GM19240 (cell line): ENCODE measurements around the gene TMBIM1.

Experiments
- DNase-seq: peaks from one replicate; pipeline ENCODE4 v3.0.0; 2011; ENCODE audit warnings: low spot score; ENCODE audit not compliant: insufficient read length

The TMBIM1 gene

DNA sequence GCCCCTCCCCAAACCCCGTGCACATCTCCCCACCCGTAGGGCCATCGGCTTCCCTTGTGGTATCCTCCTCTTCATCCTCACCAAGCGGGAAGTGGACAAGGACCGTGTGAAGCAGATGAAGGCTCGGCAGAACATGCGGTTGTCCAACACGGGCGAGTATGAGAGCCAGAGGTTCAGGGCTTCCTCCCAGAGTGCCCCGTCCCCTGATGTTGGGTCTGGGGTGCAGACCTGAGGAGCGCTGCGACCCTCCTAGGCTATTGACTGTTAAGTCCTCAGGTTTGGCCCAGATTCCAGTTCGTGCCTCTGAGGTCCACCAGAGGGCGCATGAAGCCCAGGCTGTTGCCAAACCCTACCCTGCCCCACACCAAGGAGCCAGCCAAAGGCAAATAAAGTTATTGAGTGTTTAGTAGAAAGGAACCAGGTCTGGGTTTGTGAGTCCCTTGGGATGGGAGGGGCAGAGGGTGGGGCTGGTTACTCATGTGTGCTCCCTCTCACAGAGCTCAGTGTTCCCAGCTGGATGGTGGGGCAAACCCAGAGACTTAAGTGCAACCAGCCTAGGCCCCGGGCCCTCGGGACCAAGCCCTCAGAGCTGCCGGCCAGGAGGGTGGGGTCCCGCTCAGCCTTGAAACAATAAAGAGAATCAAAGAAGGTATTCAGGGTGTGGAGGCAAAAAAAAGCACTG is 19.6 kb downstream of the TMBIM1 start:
- peak; percentile 80 for DNase-seq

DNA sequence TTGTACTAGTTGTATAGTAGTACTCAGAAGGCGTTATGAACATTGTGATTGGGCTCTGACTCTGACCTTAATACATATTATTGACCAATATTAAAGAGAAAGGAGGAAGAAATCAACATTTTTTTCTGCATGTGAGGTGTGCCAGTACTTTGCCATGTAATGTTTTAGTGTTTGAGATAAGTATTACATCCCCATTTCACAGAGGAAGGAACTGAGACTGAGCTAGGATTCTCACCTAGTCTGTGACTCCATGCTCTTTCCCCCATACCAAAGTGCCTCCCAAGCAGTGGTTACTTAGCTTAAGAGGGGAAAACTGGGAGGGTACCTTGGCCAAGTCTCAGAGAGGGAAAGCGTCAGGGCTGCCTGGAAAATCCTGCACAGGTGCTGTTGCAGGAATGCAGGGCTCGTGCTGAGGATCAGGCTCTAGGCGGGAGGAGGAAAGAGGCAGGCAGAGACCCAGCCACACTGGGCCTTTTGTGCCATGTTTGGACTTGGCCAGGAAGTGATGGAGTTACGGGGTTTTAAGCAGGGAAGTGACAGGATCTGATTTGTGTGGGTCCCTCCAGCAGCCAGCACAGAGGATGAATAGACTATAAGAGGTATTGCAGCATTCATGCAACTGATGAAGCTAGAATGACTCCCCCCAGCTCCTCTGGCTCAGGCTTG is 20.3 kb downstream of the TMBIM1 start:
- no peak for DNase-seq

DNA sequence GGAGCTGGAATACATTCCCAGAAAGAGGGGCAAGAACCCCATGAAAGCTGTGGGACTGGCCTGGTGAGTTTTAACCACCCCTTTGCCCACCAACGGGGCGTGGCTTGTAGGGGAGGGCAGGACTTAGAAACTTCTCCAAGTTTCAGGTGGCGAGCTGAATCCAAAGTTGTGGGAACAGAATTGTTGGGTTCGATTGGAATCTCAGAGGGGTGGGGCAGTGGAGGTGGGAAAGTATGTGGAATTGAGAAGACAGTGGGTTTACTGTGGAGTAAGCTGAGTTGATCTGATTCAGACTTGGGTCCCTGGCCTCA is 20.9 kb downstream of the TMBIM1 start:
- no peak for DNase-seq

DNA sequence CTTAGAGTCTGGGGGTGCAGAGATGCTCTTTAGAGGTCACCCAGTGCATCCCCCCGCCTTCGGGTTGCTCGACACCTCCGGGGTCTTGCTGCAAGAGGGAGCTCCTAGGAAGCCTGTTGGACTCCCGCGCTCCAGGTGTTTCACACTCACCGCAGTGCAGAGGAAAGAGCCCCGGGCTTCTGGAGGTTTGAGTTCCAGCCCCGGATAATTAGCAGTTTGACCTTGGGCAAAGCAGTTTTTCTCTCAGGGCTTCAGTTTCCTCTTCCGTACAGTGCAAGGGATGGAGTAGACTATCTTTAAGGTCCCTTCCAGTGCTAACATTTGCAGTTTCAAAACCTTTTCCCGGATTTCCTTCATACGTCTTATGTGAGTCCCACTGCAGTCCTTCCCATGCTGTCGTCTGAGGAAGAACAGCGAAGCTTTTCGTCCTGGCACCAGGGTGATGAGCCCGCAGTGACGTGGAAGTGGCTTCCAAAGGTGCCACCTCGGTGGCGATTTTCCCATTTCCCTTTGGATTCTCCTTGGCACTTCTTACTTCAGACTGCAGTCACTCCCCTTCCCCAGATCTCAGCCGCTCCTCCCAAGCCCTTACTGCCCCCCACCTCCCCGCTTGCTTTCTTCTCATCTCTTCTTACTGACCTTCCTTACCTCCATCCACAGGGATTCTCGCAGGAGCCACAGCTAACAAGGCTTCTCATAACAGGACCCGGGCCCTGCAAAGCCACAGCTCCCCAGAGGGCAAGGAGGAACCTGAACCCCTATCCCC is 21.4 kb downstream of the TMBIM1 start:
- DNase-seq = no peak

DNA sequence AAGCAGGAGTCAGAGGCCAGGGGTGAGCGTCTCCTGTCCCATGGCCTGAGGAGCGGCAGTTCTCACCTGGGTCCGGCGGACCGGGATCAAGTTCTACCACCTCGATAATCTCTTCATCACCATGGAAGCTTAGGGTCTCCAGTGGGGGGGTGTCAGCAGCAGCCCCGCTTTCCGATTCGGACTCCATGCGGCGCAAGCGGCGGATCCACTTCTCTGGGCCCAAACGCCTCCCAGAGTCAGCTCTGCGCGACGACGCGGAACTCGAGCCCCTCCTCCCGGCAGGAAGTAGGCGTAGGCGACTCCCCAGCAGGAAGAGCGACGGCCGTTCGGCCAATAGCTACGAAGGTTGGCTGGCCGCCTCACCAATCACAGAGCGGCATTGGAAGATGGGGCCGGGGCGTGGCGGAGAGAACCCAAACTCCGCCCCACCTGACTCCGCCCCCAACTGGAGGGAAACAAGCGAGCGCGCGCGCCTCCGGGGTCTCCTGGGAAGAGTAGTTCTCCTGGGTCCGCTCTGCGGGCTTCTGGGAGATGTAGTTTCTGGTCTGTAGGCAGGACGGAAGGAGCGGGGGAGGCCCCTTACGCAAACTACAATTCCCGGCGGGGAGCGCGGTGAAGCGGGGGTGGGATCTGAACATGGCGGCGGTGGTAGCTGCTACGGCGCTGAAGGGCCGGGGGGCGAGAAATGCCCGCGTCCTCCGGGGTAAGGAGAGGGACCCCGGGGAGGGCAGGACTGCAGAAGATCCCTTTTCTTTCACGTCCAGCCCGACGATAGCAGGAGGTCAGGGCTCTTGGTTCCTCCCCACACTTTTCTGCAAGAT is 22.2 kb downstream of the TMBIM1 start, which contains the start of the genes AAMP and PNKD:
TSS of gene AAMP (minus strand) at position 238 of the 821 bp plus-strand sequence. CDS start at position 187, 51 bp downstream.
TSS of gene PNKD (plus strand) at position 620 of the 821 bp plus-strand sequence. CDS start at position 637, 17 bp downstream.
- DNase-seq = peak; percentile 99

DNA sequence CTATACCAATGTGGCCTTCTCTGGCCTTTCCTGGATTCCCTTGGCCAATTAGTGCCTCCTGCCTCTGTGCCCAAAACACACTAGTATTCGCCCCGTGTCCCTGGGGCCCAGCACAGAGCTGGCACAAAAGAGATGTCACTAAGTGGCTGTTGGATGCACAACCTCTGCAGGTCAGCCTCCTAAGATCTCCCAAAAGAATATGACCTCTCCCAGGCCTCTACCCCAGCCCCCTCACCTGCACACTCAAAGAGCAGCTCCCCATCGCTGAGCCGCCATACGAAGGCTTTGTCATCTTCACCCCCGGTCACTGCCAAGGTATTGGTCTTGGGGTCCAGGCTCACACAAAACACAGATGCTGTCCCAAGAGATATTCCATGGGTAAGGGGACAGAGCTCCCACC is 25.0 kb downstream of the TMBIM1 start:
- DNase-seq = no peak

DNA sequence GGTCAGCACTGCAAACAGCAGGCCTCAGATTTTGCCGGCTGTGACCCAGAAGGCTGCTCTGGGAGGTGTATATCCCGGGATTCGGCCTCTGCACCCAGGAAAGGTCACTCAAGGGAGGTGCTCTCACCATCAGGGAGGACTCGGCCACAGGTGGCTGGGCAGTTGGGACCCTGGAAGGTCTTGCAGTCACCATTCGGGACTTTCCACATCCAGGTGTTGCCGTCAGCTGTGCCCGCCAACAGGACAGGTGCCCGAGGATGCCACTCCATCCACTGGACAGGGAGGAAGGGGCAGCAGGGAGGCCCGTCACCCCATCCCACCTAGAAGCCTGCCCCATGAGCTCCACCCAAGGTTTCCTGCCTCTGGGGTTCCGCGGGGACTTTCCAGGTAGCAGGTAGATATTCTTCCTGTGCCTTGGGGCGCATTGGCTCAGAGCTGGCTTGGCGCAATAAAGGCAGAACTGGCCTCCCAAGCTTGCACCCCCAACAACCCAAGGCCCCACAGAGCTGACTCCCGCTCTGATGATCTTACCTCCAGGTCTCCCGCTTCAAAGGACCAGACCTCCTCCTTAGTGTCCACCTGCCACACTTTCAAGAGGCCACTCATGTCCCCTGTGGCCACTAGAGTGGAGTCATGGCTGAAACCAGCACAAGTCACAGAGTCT is 25.9 kb downstream of the TMBIM1 start:
- no peak for DNase-seq

DNA sequence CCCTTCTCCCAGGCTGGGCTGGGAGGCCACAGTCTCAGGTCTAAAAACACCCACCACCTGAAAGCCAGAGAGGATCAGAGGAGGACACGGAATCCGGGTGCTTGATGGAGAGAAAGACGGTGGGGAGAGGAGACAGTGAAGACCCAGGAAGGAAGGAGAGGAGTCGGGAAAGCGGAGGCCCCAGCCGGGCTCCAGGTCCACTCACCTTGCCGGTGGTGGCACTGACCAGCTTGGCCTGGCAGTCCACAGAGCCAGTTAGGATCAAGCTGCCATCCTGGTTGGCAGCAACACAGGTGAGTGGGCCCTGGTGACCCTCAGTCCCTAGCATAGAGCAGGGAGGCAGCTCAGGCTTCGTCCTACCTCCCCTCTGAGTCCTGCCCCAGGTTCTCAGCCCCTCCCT is 26.7 kb downstream of the TMBIM1 start:
- DNase-seq = no peak

DNA sequence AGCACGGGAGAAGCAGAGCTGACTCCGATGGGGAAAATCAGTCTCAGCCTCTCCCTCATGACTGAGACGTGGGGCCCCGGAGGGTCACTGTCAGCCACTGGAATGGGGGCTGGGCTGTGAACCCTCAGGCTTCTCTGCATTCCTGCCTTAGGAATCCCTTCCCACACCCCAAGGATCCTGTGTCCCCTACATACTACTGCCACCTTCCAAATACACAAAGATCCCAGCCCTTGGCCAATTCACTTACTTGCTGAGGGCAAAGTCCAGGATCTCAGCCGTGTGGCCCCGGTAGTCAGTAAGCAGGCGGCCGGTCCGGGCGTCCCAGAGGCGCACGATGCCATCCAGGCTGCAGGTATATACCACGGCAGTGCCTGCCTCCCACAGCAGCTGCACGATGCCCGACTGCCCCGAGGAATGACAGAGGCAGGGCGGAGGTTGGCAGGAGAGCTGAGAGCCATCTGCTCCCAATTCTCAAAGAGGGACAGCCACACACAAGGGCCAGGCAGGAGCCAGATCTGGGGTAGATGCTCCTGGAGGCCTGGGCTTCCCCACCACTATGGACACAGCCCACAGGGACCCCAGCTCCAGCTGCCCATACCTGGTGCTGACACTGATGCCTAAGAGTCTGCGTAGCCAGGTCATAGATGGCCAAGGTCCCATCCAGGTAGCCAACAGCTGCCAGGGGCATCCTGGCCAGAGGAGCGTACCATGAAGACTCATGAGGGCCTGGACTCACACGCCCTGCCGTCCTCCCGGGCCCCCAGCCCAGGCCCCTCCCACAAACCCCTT is 27.3 kb downstream of the TMBIM1 start:
- no peak for DNase-seq

DNA sequence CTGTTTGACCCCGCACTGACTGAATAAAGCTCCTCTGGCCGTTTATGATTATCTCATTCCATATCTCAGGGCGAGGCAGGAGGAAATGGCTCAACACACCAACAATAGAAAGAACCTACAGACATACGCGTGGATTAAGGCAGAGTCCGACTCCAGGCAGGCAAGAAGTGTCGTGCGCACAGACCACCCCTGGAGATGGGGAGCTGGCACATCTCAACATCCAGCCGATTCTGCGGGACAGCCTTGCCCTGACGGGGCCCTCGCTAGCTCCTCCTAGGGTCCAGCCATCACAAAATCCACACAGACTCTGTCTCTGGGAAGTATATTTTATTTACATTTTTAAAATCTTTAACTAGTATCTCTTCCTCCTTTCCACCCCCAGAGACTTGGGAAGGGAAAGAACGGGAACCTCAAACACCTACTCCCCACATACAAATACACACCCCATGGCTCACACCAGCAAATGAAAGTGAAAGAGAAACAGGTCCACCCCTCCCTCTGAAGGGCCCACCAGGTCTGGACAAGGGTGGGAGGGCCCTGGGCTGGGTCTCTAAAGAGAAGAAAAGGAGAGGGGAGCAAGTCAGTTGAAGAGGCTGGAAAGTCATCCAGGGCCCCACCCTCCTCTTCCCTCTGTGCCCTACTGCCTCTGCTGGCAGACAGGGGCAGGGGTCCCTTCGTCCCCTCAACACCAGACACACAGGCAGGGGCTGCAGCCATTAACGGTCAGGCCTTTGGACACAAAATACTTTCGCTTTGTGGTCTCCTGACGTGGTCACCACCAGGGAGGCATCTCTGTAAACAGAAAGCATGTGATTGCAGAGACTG is 28.3 kb downstream of the TMBIM1 start:
- no peak for DNase-seq

DNA sequence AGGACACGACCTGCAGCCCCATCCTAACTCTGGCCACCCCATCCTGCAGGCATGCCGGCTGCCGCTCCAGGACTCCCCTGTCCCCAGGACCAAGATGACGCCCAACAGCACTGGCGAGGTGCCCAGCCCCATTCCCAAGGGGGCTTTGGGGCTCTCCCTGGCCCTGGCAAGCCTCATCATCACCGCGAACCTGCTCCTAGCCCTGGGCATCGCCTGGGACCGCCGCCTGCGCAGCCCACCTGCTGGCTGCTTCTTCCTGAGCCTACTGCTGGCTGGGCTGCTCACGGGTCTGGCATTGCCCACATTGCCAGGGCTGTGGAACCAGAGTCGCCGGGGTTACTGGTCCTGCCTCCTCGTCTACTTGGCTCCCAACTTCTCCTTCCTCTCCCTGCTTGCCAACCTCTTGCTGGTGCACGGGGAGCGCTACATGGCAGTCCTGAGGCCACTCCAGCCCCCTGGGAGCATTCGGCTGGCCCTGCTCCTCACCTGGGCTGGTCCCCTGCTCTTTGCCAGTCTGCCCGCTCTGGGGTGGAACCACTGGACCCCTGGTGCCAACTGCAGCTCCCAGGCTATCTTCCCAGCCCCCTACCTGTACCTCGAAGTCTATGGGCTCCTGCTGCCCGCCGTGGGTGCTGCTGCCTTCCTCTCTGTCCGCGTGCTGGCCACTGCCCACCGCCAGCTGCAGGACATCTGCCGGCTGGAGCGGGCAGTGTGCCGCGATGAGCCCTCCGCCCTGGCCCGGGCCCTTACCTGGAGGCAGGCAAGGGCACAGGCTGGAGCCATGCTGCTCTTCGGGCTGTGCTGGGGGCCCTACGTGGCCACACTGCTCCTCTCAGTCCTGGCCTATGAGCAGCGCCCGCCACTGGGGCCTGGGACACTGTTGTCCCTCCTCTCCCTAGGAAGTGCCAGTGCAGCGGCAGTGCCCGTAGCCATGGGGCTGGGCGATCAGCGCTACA is 29.4 kb downstream of the TMBIM1 start:
- DNase-seq = no peak

DNA sequence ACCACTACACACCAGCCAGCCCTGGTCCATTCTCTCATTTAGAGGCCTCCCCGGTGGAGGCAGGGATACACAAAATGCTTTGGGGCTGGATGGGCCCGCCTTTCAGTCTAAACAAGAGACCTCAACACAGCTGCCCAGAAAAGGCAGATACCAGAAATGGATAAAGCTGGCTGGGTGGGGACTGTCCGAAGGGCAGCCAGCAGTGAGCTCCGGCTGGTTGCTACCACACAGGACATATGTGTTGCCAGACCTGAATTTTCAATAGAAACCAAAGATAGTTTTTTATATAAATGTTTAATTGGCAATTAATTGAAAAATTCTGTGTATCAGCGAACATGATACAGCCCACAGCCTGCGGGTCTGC is 30.1 kb downstream of the TMBIM1 start:
- DNase-seq = no peak

DNA sequence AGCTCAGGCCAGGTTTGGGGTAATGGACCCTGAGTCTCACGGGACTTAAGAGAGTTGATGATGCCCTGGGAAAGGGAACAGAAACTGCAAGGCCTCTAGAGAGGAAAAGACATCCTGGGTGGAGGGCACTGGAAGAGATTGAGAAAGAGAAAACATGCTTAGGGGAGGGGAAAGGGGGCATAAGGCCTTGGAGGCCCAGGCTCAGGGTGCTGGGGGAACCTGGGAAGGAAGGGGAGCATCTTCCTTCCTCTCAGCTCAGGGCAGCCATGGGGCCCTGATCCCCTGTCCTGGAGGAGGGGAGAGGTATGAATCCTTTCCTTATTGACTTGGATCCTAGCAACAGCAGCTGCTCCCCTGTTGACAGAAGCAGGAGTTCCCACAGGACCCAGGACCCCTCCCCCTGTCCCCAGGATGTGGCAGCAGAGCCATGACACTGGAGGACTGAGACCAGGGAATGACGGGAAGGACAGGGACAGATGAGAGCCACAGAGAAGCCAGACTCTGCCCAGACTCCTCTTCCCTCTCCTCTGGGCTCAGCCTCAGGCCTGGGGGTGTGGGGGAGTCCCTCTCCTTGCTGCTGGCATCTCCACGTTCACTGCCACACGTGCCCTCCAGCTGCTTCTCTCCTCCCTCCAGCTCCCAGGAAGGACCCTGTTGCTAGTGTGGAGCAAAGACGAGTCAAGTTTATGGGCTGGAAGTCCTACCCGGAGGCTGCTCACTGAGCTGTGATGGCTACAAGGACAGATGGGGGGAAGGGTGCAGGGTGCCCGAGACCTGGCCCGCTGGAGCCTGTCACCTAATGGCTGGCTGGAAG is 30.7 kb downstream of the TMBIM1 start:
- DNase-seq = no peak

DNA sequence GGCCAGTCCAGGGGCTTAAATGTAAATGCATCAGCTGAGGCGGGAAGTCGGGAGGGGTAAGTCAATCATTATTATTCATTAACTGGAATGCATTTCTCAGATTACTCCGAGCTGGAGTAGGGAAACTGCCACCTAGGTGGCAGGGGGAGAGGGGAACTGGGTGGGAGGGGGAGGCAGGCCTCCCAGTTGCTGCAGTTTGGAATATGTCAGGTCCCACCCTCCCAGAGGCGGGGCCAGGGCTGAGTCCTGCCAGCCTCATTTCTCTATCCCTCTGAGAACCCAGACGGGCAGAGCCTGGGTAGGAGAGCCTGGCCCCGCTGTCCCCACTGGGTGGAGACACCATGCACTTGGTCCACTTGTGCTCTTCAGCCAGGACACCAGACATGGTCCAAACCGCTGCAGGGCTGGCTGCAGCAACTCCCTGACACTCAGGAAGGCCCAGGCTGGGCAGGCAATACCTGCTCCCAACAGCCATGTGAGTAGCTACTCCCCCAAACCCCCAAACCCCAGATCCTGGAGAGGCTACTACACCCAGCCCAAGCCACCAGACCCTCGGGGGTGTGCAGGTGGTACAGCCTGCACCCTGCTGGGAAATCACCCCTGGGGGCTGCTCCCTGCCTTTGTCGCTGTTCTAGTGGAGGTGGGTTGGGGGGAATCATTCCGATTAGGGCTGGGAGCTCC is 31.4 kb downstream of the TMBIM1 start, which contains the start of gene GPBAR1:
TSS of gene GPBAR1 (plus strand) at position 274 of the 681 bp plus-strand sequence. CDS start 1,710 bp downstream, outside the sequence.
- no peak for DNase-seq

DNA sequence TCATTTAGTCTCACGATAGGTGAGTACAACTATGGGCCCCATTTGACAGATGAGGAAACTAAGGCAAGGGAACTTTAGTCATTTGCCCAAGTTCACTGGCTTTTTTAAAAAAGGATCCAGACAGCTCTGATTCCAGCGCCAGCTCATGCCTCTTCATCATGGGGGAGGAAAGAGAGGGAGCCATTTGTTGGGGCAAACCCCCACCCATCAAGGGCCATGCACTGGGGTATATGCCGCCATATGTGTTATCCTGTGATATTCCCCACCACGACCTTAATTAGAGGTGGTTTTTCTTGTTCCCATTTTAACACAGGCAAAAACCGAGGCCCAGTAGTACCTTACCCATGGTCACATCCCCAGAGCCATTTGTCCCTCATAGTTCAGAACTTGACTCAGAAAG is 32.1 kb downstream of the TMBIM1 start:
- DNase-seq = no peak

DNA sequence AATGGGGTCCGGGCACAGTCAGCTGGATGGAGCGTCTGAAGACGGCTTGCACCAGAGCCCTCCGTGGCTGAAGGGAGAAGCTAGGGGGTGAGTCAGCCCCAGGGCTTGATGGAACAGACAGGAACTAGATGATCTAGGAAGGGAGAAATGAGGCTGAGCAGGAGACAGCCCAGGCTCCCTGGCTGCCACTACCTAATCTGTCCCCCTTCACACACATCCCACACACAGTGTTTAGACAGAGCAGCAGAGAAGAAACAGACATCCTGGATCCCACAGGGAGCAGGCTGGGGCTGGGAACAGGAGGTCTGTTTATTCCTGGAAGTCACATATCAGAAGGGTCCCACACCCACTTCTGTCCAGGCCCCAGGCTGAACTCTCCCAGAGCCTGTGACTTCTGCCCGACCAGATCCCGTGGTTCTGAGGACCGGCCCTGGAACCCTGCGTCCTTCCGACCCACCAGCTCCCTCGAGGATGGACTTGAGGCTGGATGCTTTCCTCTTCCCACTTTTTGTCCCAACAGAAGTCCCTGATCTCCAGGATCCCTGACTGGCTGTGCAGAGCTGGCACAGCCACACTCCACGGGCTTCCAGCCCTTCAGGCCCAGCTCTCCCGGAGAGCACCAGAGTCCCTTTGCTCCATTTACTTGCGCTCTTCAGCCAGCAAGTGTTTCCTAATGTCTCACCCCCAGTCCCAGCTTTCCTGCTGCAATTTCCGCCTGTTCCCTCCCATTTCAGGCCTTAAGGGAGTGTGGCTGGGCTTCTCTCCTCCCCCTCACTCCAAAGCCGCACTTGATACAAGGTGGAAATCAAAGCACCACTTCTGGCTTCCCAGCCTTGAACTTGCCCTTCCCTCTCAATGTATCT is 33.0 kb downstream of the TMBIM1 start:
- DNase-seq = no peak
